DOHH2 (cell line): ENCODE results near the gene PRICKLE1.

Experiments
- CTCF ChIP-seq: fragments of 200-600 bp; sonication (generic); IDR thresholded peaks from one replicate; pipeline ENCODE4 v1.5.1; 2014; ENCODE audit warnings: antibody characterized with exemption, mild to moderate bottlenecking, low read depth, low read length; ENCODE audit not compliant: poor library complexity, severe bottlenecking
- EZH2phosphoT487 ChIP-seq: fragments of 200-600 bp; sonication (generic); IDR thresholded peaks from 2 replicates; pipeline ENCODE4 v1.6.1; 2017; ENCODE audit warnings: borderline replicate concordance, mild to moderate bottlenecking, antibody characterized with exemption, low read length, moderate library complexity, mixed read lengths

GRCh38 chr12:42612231-42612613 lies 22.7 kb upstream of the PRICKLE1 start:
- TF ChIP-seq CTCF (no peak), EZH2phosphoT487 (no peak)
